Stomach (tissue), 4 donors: ENCODE results near the gene ZBTB7A.

Source experiments
- EP300 ChIP-seq: sonication (generic); formaldehyde crosslinking; IDR thresholded peaks from one replicate; pipeline ENCODE4 v1.6.1; 2017; ENCODE audit warnings: antibody characterized with exemption
- POLR2A ChIP-seq, 4 donors: fragments of 450-650 bp; IDR thresholded peaks; one replicate each; pipeline ENCODE4 v1.6.1; 2016; ENCODE audit warnings: antibody characterized with exemption in 4 of 4, control low read depth in 2 of 4, mild to moderate bottlenecking in 1 of 4, moderate library complexity in 1 of 4
- POLR2AphosphoS5 ChIP-seq, 3 donors: sonication (generic); formaldehyde crosslinking; IDR thresholded peaks; one replicate each; pipeline ENCODE4 v1.6.1; 2016; ENCODE audit warnings: antibody characterized with exemption in 3 of 3
- TF ChIP-seq, protein P1 (sequence below), 7 experiments: fragments of 450-650 bp in 4 of 7; fragments of 200-600 bp in 3 of 7; sonication (generic) in 3 of 7; IDR thresholded peaks; one replicate each; pipeline ENCODE4 v1.5.1; 2016 to 2019; ENCODE audit warnings: antibody characterized with exemption in 7 of 7, control low read depth in 2 of 7, mild to moderate bottlenecking in 1 of 7

- TF ChIP-seq, protein P1, sequence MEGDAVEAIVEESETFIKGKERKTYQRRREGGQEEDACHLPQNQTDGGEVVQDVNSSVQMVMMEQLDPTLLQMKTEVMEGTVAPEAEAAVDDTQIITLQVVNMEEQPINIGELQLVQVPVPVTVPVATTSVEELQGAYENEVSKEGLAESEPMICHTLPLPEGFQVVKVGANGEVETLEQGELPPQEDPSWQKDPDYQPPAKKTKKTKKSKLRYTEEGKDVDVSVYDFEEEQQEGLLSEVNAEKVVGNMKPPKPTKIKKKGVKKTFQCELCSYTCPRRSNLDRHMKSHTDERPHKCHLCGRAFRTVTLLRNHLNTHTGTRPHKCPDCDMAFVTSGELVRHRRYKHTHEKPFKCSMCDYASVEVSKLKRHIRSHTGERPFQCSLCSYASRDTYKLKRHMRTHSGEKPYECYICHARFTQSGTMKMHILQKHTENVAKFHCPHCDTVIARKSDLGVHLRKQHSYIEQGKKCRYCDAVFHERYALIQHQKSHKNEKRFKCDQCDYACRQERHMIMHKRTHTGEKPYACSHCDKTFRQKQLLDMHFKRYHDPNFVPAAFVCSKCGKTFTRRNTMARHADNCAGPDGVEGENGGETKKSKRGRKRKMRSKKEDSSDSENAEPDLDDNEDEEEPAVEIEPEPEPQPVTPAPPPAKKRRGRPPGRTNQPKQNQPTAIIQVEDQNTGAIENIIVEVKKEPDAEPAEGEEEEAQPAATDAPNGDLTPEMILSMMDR (IDR thresholded peaks at IDR 0.05) = no peak
- TF ChIP-seq POLR2AphosphoS5 (IDR thresholded peaks at IDR 0.05) (no peak), POLR2A (IDR thresholded peaks at IDR 0.05) (no peak), EP300 (no peak)
Measured at GRCh38 chr19:4102339-4103079, 35.8 kb upstream of the ZBTB7A start.
